A673 (cell line): Measurements from ENCODE around the gene TEAD3. TPM values are rescaled to one million over a fixed set of nuclear protein-coding genes. Genes with fewer than 3 reads are reported as not detected.

ENCODE experiments used
- BruUV-seq: library from RNA; stranded (reverse); fragments of 400-500 nt; replicated peaks from 2 replicates; lab custom pipeline; 2021; lab: Mats Ljungman, UMichigan
- CTCF ChIA-PET: fragments of 300-600 bp; sonication (Branson Sonifier 250); formaldehyde crosslinking; loops from one replicate; lab custom pipeline; 2022; ENCODE audit warnings: antibody characterized with exemption; lab: Charles Lee
- POLR2A ChIA-PET: fragments of 300-600 bp; sonication (Branson Sonifier 250); formaldehyde crosslinking; loops from one replicate; lab custom pipeline; 2022; ENCODE audit warnings: antibody characterized with exemption; ENCODE audit not compliant: low non-redundant PET; lab: Charles Lee
- DNase-seq: peaks from one replicate; pipeline ENCODE4 v3.0.0-alpha.2; 2015; ENCODE audit warnings: low spot score
- H3K27ac ChIP-seq: fragments of 200-600 bp; sonication (generic); 2 replicates; pipeline ENCODE4 v1.5.1; 2016; ENCODE audit warnings: mixed run types, low read depth, mild to moderate bottlenecking, mixed read lengths, antibody characterized with exemption, low read length; ENCODE audit not compliant: poor library complexity, severe bottlenecking
- H3K27me3 ChIP-seq: fragments of 200-600 bp; sonication (generic); replicated peaks from 2 replicates; pipeline ENCODE4 v1.6.1; 2017; ENCODE audit warnings: mixed run types, low read depth, mild to moderate bottlenecking, mixed read lengths, antibody characterized with exemption, low read length; ENCODE audit not compliant: insufficient read depth, poor library complexity
- H3K36me3 ChIP-seq: fragments of 200-600 bp; sonication (generic); 2 replicates; pipeline ENCODE4 v1.6.1; 2016; ENCODE audit warnings: mixed run types, mild to moderate bottlenecking, mixed read lengths, antibody characterized with exemption, low read length; ENCODE audit not compliant: insufficient read depth, poor library complexity, severe bottlenecking
- H3K4me1 ChIP-seq: fragments of 200-600 bp; sonication (generic); 2 replicates; pipeline ENCODE4 v1.6.1; 2017; ENCODE audit warnings: mixed run types, mild to moderate bottlenecking, mixed read lengths, antibody characterized with exemption, low read length; ENCODE audit not compliant: insufficient read depth, poor library complexity, severe bottlenecking
- H3K4me3 ChIP-seq: fragments of 200-600 bp; sonication (generic); 2 replicates; pipeline ENCODE4 v1.5.1; 2016; ENCODE audit warnings: low read depth, mixed run types, mild to moderate bottlenecking, mixed read lengths, low read length; ENCODE audit not compliant: poor library complexity, severe bottlenecking
- H3K9me3 ChIP-seq: fragments of 200-600 bp; sonication (generic); 2 replicates; pipeline ENCODE4 v1.6.1; 2016; ENCODE audit warnings: mixed run types, low read depth, mild to moderate bottlenecking, mixed read lengths, antibody characterized with exemption, low read length; ENCODE audit not compliant: poor library complexity, severe bottlenecking
- CTCF ChIP-seq: fragments of 300-800, 200-600 bp; sonication (generic); conservative IDR thresholded peaks from 2 replicates; pipeline ENCODE4 v1.5.1; 2017; ENCODE audit warnings: low read depth, mild to moderate bottlenecking, antibody characterized with exemption, low read length, moderate library complexity, mixed read lengths
- EZH2 ChIP-seq: fragments of 200-600 bp; sonication (generic); IDR thresholded peaks from 2 replicates; pipeline ENCODE4 v1.6.1; 2017; ENCODE audit warnings: borderline replicate concordance, low read depth, mild to moderate bottlenecking, mixed read lengths, antibody characterized with exemption, low read length; ENCODE audit not compliant: poor library complexity, severe bottlenecking
- intact Hi-C: fragments of 100-400 bp; cut with micrococcal nuclease; formaldehyde crosslinking; loops from one replicate; pipeline ENCODE4 v1.10.0; 2022; ENCODE audit not compliant: unreplicated experiment
- total RNA-seq: library from RNA; stranded (reverse); gene quantifications from 2 replicates; pipeline ENCODE4 v1.2.3, GENCODE V29; 2021

The TEAD3 gene
- total RNA-seq, 1 experiment from 2014 or later = 10.3 TPM

GRCh38 chr6:35432291-35432690 is 64.6 kb downstream of the TEAD3 start:
- POLR2A ChIA-PET = interaction anchor here (0.6 kb wide), 1 partner anchor 76 kb away, joined by 4 read pairs; no protein-coding TSS in a partner anchor
- TF ChIP-seq EZH2 (no peak), CTCF (no peak)
- no peaks in the 10 kb centered on the region for H3K27me3 ChIP-seq
- no peak overlapping the region for H3K4me3 ChIP-seq
- H3K27ac ChIP-seq = no peak overlapping the region
- BruUV-seq = no TSS peak
- no peaks in the 10 kb centered on the region for H3K4me1 ChIP-seq
- H3K36me3 ChIP-seq = no peaks in the 10 kb centered on the region
- DNase-seq = no peak
- CTCF ChIA-PET = no interaction called here
- intact Hi-C loops = no loop called here
- no peaks in the 10 kb centered on the region for H3K9me3 ChIP-seq

GRCh38 chr6:35429463-35429862 is 67.4 kb downstream of the TEAD3 start:
- no peak for DNase-seq
- no peaks in the 10 kb centered on the region for H3K36me3 ChIP-seq
- TF ChIP-seq EZH2 (no peak), CTCF (no peak)
- no TSS peak for BruUV-seq
- H3K4me1 ChIP-seq = no peaks in the 10 kb centered on the region
- ChIA-PET CTCF (no interaction called here), POLR2A (no interaction called here)
- H3K9me3 ChIP-seq = no peaks in the 10 kb centered on the region
- intact Hi-C loops = no loop called here
- H3K27ac ChIP-seq = no peak overlapping the region
- no peaks in the 10 kb centered on the region for H3K27me3 ChIP-seq
- no peak overlapping the region for H3K4me3 ChIP-seq

- Histone ChIP-seq H3K9me3 (no peaks in the 10 kb centered on the region), H3K36me3 (no peaks in the 10 kb centered on the region), H3K27ac (no peak overlapping the region), H3K27me3 (no peaks in the 10 kb centered on the region), H3K4me1 (no peaks in the 10 kb centered on the region), H3K4me3 (no peak overlapping the region)
- no TSS peak for BruUV-seq
- intact Hi-C loops = no loop called here
- no peak for TF ChIP-seq CTCF
- TF ChIP-seq EZH2 = no peak
- ChIA-PET CTCF (no interaction called here), POLR2A (no interaction called here)
- DNase-seq = no peak
These were observed 68.3 kb downstream of the TEAD3 start for GRCh38 chr6:35428421-35429149.
